Lower leg skin (tissue), 4 donors: ENCODE data around the gene SPEG. TPM values are rescaled to one million over a fixed set of nuclear protein-coding genes. Genes with fewer than 3 reads are reported as not detected.

Source experiments
- DNase-seq, 2 donors: peaks; one replicate each; pipeline ENCODE4 v3.0.0-alpha.2; 2019; ENCODE audit warnings: low spot score in 2 of 2
- H3K4me3 ChIP-seq: fragments of 200-600 bp; sonication (generic); 2 replicates; pipeline ENCODE4 v1.5.1; 2017; ENCODE audit warnings: mild to moderate bottlenecking, low read depth; ENCODE audit not compliant: poor library complexity, severe bottlenecking
- POLR2A ChIP-seq, 2 donors: fragments of 450-650 bp; IDR thresholded peaks; one replicate each; pipeline ENCODE4 v1.6.1; 2016 to 2017; ENCODE audit warnings: antibody characterized with exemption in 2 of 2, mild to moderate bottlenecking in 1 of 2, moderate library complexity in 1 of 2
- WGBS, 2 donors: methylation state at CpG; one replicate each; pipeline ENCODE4 v1.1.5; 2018; 5-methylcytosine and 5-hydroxymethylcytosine counted together
- intact Hi-C: fragments of 100-400 bp; cut with DNase I; formaldehyde crosslinking; loops from one replicate; pipeline ENCODE4 v1.15.0; 2023; ENCODE audit warnings: low total_unique reads
- total RNA-seq, 4 donors: library from RNA; depleted of rRNA; stranded (reverse); fragments of >200 nt; gene quantifications; one replicate each; pipeline ENCODE4 v1.1.0, GENCODE V29; 2016
- TF ChIP-seq, protein P1 (sequence below), 3 donors: fragments of 450-650 bp; IDR thresholded peaks; one replicate each; pipeline ENCODE4 v1.5.1; 2016; ENCODE audit warnings: antibody characterized with exemption in 3 of 3, mild to moderate bottlenecking in 3 of 3, moderate library complexity in 2 of 3

SPEG gene
- total RNA-seq, 4 donors from 2014 or later, result 3.3 to 11.4 (median 5.3) TPM

DNA sequence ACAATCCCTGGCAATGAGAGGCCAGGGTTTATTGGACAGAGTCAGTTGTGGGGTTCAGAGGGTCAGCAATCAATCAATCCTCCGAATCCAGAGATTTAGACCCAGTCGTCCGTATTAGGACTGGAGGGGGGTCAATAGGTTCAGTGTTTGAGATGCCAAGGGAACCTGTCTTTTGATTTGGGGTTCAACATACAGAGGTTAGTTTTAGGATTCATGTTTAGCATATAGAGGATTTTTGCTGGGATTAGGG lies 64.3 kb downstream of the SPEG start:
- intact Hi-C loops, result no loop called here

DNA sequence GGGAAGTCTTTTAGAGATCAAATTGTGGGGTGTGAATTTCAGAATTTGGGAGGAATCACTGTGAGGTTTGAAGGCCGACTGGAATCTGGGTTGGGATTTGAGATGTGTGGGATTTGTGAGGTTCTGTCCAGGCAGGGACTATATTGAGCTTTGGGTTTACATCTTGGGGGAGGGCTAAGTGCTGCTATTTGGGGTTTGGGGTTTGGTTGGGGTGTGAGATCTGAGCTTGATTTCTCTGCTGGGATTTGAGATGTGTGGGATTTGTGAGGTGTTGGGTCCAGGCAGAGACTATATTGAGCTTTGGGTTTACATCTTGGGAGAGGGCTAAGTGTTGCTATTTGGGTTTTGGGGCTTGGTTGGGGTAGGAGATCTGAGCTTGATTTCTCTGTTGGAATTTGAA lies 64.9 kb downstream of the SPEG start:
- 44 to 52% methylated on average over 1 of the region's 1 CpG for WGBS, 2 donors
- H3K4me3 ChIP-seq, result no peak overlapping the region
- no peak for DNase-seq
- intact Hi-C loops, result no loop called here
- TF ChIP-seq, protein P1, sequence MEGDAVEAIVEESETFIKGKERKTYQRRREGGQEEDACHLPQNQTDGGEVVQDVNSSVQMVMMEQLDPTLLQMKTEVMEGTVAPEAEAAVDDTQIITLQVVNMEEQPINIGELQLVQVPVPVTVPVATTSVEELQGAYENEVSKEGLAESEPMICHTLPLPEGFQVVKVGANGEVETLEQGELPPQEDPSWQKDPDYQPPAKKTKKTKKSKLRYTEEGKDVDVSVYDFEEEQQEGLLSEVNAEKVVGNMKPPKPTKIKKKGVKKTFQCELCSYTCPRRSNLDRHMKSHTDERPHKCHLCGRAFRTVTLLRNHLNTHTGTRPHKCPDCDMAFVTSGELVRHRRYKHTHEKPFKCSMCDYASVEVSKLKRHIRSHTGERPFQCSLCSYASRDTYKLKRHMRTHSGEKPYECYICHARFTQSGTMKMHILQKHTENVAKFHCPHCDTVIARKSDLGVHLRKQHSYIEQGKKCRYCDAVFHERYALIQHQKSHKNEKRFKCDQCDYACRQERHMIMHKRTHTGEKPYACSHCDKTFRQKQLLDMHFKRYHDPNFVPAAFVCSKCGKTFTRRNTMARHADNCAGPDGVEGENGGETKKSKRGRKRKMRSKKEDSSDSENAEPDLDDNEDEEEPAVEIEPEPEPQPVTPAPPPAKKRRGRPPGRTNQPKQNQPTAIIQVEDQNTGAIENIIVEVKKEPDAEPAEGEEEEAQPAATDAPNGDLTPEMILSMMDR (IDR thresholded peaks at IDR 0.05), result no peak
- TF ChIP-seq POLR2A (IDR thresholded peaks at IDR 0.05), result no peak

More for the DNA sequence above, 64.3 kb downstream of the SPEG start:
- 0 to 3% methylated on average over 3 of the region's 3 CpGs for WGBS, 2 donors
- H3K4me3 ChIP-seq, result peak overlapping the region; percentile 54
- DNase-seq, result no peak
- TF ChIP-seq POLR2A (IDR thresholded peaks at IDR 0.05), result no peak

DNA sequence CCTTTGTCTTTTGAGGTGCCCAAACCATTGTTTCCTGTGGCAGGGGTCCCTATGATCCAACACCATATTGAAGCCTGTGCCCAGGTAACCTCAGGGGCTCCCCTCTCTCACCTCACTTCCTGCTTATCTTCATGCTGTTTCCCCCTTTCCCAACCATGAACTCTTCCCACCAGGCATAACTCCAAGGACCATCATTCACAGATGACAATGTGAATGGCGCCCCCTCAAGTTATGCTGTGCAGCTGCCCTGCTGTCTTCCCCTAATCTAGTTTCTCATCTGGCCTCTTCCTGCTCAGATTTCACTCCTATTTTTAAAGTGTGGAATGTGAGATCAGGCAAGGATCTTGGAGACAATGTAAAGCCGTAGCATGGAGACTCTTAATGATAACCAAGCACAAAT lies 65.5 kb downstream of the SPEG start:
- 84 to 94% methylated on average over 2 of the region's 2 CpGs for WGBS, 2 donors

DNA sequence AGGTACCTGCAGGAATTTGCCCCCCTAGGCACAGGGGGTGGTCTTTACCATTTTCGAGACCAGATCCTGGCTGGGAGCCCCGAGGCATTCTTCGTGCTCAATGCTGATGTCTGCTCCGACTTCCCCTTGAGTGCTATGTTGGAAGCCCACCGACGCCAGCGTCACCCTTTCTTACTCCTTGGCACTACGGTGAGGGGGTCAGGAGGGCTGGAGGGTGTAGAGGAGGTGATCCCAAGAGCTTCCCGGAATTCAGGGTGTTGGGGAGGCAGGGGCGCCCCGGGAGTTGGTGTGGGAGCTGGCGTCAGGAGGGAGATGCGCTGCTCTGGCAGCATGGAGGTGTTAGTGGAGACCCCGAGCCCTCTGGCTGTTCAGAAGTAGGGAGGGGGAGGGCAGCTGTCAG lies 67.2 kb downstream of the SPEG start:
- H3K4me3 ChIP-seq, result no peak overlapping the region
- intact Hi-C loops, result no loop called here
- no peak for TF ChIP-seq POLR2A (IDR thresholded peaks at IDR 0.05)
- TF ChIP-seq, protein P1 (IDR thresholded peaks at IDR 0.05), result no peak
- no peak for DNase-seq
- 94% methylated on average over 14 of the region's 14 CpGs for WGBS, 2 donors

More for the DNA sequence above, 65.5 kb downstream of the SPEG start:
- TF ChIP-seq POLR2A (IDR thresholded peaks at IDR 0.05), result no peak
- TF ChIP-seq, protein P1 (IDR thresholded peaks at IDR 0.05), result no peak
- intact Hi-C loops, result no loop called here
- H3K4me3 ChIP-seq, result no peak overlapping the region
- DNase-seq, result no peak

DNA sequence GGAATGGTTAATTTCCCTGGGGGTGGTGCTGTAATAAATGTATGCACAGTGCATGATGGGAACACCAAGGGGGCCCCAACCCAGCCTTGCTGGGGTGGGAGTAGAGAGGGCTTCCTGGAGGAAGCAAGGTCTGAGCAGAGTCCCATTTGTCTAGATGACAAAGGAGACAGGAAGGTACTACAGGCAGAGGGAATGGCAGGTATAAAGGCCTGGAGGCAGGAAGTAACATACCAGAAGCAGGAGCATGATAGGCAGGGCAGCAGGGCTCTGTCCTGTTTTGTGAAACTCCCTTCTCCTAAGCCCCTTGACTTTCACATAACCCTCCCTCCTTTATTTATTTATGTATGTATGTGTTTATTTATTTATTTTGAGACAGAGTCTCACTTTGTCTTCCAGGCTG lies 68.0 kb downstream of the SPEG start:
- TF ChIP-seq, protein P1 (IDR thresholded peaks at IDR 0.05), result no peak
- TF ChIP-seq POLR2A (IDR thresholded peaks at IDR 0.05), result no peak
- intact Hi-C loops, result no loop called here
- H3K4me3 ChIP-seq, result no peak overlapping the region
- no peak for DNase-seq

DNA sequence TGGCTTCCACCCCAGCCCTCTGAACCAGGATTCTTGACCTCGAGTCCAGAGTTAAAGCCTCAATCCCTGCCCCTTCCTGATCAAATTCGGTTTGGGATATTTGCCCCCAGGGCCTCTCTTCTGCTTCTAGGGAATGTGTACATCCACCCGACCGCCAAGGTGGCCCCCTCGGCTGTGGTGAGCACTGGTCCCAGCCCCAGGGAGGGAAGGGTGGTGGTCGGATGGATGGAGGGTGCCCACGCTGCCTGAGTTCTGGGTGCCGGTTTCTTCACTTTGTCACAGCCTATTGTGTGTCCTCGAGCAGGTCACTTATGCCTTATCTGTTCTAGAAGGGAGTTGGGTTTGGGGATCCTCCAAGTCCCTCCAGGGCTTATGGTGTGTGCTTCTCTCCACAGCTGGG lies 70.9 kb downstream of the SPEG start:
- WGBS, 2 donors, result 87 to 92% methylated on average over 9 of the region's 9 CpGs
- TF ChIP-seq, protein P1 (IDR thresholded peaks at IDR 0.05), result no peak
- no peak for TF ChIP-seq POLR2A (IDR thresholded peaks at IDR 0.05)
- intact Hi-C loops, result no loop called here
- no peak overlapping the region for H3K4me3 ChIP-seq
- no peak for DNase-seq
